ENCODE data around the gene SHANK1. TPM values are rescaled to one million over a fixed set of nuclear protein-coding genes. Genes with fewer than 3 reads are reported as not detected.

The SHANK1 gene
- total RNA-seq, 1 experiment from 2014 or later: 0.47 TPM

DNA sequence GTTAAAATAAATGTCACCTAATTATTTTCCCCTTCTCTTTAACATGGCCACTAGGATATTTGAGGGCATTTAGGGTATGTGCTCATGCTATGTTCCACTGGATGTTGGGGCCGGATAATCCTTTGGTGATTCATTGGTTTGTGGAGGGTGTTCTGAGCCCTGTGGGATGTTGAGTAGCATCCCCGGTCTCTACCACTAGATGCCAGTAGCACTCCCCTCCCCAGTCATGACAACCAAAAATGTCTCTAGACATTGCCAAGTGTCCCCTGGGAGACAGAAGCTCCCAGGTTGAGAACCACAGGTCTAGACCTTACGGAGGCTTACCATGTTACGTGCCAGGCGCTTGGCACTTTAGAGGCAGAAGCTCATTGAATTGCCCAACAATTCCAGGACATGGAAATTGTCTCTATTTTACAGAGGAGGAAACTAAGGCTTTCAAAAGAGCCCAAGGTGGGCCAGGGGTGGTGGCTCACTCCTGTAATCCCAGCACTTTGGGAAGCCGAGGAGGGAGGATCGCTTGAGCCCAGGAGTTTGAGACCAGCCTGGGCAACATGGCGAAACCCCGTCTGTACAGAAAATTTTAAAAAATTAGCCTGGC lies 14.1 kb downstream of the SHANK1 start:
- Histone ChIP-seq H3K9ac (ENCODE audit: low read length) (no peak overlapping the region), H3K27ac (ENCODE audit: low read length) (no peak overlapping the region)
- DNase-seq: peak; percentile 86

GRCh38 chr19:50703915-50704796 lies 15.4 kb downstream of the SHANK1 start:
- DNase-seq: peak; percentile 51
- CTCF ChIA-PET: interaction anchor here (0.6 to 1.6 kb wide), 5 partner anchors 21 to 148 kb away, joined by 3 to 21 read pairs (median 4); no protein-coding TSS in a partner anchor
- intact Hi-C loops (cut with micrococcal nuclease): no loop called here
- BruUV-seq (replicated peaks): no TSS peak
- Histone ChIP-seq H3K4me1 (ENCODE audit: insufficient read depth, low read length) (peaks cover 15% of the 10 kb centered on the region), H2AFZ (ENCODE audit: low read length) (peak overlapping the region; percentile 32; the same call in 1 of the 2 replicates), H3K4me3 (ENCODE audit: low read length) (peak overlapping the region; percentile 45), H3K9me2 (replicated peaks; ENCODE audit: low read length) (no peaks in the 10 kb centered on the region), H3K9me3 (ENCODE audit: low read length) (no peaks in the 10 kb centered on the region), H3K27ac (ENCODE audit: low read length) (no peak overlapping the region), H3K79me2 (ENCODE audit: low read length) (no peaks in the 10 kb centered on the region), H3K27me3 (ENCODE audit: low read length) (peaks cover 31% of the 10 kb centered on the region), H4K20me1 (ENCODE audit: low read length) (no peaks in the 10 kb centered on the region), H3K4me2 (ENCODE audit: low read length) (peak overlapping the region; percentile 73), H3K36me3 (ENCODE audit: low read depth, low read length) (no peaks in the 10 kb centered on the region), H3K9ac (ENCODE audit: low read length) (no peak overlapping the region), H3F3A (ENCODE audit: low read length, unreplicated experiment) (no peaks in the 10 kb centered on the region)
- peak; percentile 43 for ATAC-seq
- TF ChIP-seq, protein P1, sequence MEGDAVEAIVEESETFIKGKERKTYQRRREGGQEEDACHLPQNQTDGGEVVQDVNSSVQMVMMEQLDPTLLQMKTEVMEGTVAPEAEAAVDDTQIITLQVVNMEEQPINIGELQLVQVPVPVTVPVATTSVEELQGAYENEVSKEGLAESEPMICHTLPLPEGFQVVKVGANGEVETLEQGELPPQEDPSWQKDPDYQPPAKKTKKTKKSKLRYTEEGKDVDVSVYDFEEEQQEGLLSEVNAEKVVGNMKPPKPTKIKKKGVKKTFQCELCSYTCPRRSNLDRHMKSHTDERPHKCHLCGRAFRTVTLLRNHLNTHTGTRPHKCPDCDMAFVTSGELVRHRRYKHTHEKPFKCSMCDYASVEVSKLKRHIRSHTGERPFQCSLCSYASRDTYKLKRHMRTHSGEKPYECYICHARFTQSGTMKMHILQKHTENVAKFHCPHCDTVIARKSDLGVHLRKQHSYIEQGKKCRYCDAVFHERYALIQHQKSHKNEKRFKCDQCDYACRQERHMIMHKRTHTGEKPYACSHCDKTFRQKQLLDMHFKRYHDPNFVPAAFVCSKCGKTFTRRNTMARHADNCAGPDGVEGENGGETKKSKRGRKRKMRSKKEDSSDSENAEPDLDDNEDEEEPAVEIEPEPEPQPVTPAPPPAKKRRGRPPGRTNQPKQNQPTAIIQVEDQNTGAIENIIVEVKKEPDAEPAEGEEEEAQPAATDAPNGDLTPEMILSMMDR (conservative IDR thresholded peaks at IDR 0.05; ENCODE audit: low read depth, low read length): peak; percentile 73
- no peak for TF ChIP-seq EZH2phosphoT487 (IDR thresholded peaks at IDR 0.05; ENCODE audit: borderline replicate concordance, low read length)
- POLR2A ChIA-PET (ENCODE audit: unreplicated experiment): no interaction called here

More for the DNA sequence above, 14.1 kb downstream of the SHANK1 start:
- Histone ChIP-seq H3K79me2 (ENCODE audit: low read length) (no peaks in the 10 kb centered on the region), H3F3A (ENCODE audit: low read length, unreplicated experiment) (no peaks in the 10 kb centered on the region), H3K27me3 (ENCODE audit: low read length) (peaks cover 19% of the 10 kb centered on the region), H3K4me2 (ENCODE audit: low read length) (no peak overlapping the region), H3K4me3 (ENCODE audit: low read length) (no peak overlapping the region), H2AFZ (ENCODE audit: low read length) (no peak overlapping the region), H3K9me2 (replicated peaks; ENCODE audit: low read length) (no peaks in the 10 kb centered on the region), H3K9me3 (ENCODE audit: low read length) (no peaks in the 10 kb centered on the region), H3K36me3 (ENCODE audit: low read depth, low read length) (no peaks in the 10 kb centered on the region), H3K4me1 (ENCODE audit: insufficient read depth, low read length) (peaks cover 15% of the 10 kb centered on the region), H4K20me1 (ENCODE audit: low read length) (no peaks in the 10 kb centered on the region)
- ChIA-PET POLR2A (ENCODE audit: unreplicated experiment) (no interaction called here), CTCF (interaction anchor here (0.6 to 1.2 kb wide), 2 partner anchors 19 to 78 kb away, joined by 3 to 5 read pairs; no protein-coding TSS in a partner anchor)
- intact Hi-C loops (cut with micrococcal nuclease): loop anchor here (1.0 to 5.0 kb wide), 3 partner anchors 78 to 317 kb away; no protein-coding TSS in a partner anchor
- no TSS peak for BruUV-seq (replicated peaks)
- TF ChIP-seq EZH2 (IDR thresholded peaks at IDR 0.05; ENCODE audit: low read length, unreplicated experiment): no peak
- TF ChIP-seq, protein P1 (conservative IDR thresholded peaks at IDR 0.05; ENCODE audit: low read depth, low read length): peak; percentile 89
- TF ChIP-seq EZH2phosphoT487 (IDR thresholded peaks at IDR 0.05; ENCODE audit: borderline replicate concordance, low read length): no peak
- peak; percentile 87 for ATAC-seq
